Activated CD4-positive, CD25-positive, alpha-beta regulatory T cell (primary cell): ENCODE results near the gene ART1.

Source experiments
- DNase-seq, 4 experiments: peaks; one replicate each; lab custom pipeline; 2025; lab: John Stamatoyannopoulos, UW

The ART1 gene

DNA sequence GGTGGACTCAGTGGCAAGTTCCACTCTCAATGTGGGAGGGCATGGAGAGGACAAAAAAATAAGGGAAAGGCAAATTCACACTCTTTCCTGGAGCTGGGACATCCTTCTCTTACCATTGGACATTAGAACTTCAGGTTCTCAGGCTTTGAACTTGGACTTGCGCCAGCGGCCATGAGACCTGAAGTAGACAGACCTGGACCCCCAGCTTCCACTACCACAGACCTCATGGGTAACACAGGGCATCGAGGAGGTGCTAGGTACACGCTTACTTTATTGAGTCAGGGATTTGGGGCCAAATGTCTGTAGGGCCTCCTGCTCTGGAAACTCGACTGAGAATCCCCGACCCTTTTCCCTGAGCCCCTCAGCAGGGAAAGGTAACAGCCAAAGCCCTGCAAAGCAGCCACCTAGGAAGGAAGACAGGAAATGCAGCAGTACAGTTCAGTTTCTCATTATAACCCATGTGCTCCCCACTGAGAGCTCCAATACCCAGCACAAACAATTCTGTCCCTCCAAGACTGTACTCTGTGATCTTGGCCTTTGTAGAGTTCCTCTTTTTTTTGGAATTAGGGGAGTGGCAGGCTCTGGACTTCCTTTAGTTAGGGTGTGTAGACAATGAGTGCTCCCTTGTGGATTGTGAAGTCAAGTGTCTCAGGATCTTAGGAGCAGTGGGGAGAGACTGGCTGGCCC is 20.6 kb downstream of the ART1 start:
- DNase-seq = no peak

DNA sequence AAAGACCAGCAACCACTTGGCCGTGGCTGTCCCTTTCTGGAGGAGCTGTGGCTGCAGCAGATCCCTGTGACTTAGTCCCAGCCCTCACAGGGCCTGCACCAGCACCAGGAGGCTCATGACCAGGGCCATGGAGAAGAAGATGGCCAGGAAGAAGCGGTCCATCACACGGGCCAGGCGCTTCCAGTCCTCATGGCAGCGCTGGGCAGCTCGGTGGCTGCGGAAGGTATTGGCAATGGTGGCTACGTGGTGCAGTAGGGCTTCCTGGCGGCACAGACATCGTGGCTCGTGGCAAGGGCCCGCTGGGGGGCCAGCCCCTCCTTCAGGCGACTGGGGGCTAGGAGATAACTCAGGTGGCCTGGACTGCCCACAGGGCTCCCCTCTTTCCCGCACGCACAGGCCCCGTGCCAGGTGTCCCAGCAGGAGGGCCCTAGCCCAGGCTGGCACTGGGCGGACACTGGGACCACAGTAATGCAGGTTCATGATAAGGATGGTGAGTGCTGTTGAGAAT is 21.1 kb downstream of the ART1 start:
- no peak for DNase-seq

DNA sequence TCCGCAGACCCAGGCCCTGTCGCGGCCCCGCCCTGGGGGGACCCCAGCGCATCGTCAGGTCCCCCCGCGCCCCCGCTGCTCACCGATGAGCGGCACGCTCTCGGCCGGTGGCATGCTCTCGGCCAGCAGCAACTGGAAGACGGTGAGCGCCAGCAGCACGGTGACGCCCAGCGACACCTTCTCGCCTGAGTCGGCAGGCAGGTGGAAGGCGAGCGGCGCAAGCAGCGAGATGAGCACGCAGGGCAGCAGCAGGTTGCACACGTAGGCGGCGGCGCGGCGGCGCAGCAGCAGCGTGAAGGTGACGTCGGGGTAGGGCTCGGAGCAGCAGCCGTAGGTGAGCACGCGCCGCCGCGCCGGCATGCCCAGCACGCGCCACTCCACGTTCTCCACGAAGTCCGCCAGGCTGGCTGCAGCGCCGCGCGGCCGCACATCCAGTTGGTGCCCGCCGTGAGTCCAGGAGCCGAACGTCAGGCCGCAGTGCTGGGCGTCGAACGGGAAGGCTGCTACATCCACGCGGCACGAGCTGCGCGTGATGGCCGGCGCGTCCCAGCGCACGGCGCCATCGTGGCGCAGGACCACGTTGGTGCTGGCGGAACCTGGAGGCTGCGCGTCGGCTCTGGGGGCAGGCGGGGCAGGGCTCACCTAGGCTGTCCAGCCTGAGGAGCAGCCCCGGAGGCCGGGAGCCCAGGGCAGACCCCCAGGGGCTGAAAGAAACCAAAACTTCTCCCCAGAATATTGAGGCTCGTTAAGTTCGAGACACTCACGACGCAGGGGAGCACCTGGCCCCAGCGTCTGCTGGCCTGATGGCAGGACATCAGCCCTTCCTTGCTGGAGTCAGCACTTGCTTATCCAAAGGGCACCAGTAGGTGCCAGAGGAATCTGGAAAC is 22.5 kb downstream of the ART1 start:
- no peak for DNase-seq

DNA sequence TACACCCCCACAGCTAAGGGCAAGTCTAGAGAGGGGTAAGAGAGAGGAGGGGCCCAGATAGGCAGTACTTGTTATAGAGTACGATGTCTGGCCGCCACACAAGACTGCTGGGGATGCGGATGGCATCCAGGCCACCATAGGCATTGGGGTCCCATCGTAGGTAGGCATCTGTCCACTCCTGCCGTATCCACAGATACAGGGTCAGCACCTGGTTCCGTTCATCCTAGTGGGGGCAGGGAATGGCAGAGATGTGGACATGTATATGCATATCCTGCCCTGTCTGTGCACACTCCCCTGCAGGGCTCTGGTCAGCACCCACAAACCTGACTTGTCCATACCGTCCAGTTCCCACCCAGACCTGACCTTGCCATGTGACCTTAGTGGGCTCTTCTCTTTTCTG is 24.2 kb downstream of the ART1 start:
- no peak for DNase-seq

DNA sequence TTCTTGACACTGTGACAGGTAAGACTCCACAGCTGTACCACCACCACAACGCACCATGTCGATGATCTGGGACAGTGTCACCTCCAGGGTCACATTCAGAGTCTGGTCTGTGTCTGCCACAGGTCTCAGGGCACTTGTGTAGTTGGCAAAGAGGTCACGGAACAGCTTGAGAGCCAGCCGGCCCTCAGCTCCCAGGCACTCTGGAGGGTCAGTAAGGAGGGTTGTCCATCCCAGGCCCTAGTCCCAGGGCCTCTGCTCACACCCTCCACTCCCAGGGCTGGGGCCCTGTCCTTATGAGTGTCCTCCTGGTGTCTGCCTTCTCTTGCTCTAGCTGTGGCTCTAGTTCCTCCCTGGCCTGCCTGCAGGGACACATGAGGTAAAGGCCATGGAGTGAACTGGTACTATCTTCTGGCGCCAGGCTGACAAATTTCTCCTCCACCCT is 24.8 kb downstream of the ART1 start:
- DNase-seq = no peak

DNA sequence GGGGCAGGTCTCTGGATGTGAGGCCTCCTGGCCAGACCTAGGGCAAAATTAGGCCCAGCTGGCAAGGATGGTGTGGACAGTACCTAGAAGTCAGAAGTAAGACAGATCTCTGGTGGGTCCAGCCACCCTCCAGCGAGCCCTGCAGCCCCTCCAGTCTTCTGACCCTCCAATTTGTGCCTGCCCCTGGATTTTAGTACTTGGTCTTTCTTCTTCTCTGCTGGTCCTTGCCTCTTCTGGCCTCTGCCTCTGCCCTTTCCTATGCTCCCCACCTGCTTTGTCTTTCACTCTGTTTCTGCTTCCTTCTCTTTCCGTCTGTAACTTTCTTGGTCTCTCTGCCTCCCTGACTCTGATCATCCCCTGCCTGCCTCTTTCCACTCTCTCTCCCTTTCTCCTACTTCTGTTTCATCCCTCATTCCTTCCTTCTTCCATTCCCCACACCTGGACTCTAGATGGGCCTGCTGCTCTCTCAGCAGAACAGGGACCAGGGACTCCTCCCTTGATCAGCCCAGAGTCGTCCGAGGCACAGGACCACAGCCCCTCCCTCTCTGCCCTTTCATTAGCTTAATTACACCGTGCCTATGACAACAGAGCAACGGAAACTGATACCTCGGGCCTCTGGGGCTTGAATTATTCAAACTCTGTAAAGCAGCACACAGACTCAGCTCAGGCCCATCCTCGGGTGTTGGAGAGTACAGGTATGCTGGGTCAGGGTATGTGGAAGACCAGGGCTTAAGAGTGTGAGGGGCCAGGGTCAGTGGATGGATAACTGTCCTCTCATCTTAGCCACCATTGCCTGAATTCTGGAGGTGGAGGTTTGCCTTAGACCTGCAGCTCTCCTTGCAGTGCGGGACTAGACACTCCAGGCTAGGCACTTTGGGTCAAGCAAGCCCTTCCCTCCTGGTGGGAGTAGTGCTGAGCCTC is 26.7 kb downstream of the ART1 start, which contains the start of gene CHRNA10:
Gene CHRNA10, minus strand, starts transcription at position 51 of the 921 bp plus-strand sequence. CDS start 72 bp downstream, outside the sequence.
- no peak for DNase-seq

DNA sequence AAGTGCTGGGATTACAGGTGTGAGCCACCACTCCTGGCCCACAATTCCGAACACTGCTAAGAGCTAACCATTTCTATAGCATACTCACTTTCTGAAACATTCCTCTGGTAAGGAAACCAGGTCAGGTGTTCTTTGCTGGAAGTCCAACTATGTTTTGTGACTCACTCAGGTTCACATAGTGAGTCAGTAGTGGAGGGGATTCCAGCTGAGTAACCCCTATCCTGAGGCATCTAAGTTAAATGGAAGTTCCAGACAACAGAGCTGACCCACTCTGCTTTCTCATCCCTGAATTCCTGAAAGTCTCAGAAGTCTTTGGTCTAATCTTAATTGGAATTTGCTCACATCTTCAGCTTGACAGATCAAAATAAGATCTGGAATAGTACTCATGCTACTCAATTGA is 29.3 kb downstream of the ART1 start:
- DNase-seq = no peak

DNA sequence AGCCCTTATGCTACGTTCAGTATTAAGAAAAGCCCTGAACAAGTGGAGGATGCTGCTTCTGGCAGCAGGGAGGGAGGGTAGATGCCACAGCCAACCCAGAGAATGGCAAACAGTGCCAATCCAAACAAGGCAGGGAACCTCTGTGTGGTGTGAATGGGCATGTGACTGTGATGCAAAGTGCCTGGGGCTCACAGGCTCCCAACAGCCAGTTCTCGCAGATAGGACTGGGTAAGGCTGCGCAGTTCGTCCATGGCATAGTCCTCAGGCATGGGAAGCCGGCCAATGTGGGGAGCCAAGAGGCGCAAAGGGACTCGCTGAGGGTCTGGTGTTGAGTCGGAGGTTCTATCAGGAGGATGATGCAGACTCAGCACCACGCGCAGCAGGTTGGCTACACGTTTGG is 31.0 kb downstream of the ART1 start:
- DNase-seq = no peak

DNA sequence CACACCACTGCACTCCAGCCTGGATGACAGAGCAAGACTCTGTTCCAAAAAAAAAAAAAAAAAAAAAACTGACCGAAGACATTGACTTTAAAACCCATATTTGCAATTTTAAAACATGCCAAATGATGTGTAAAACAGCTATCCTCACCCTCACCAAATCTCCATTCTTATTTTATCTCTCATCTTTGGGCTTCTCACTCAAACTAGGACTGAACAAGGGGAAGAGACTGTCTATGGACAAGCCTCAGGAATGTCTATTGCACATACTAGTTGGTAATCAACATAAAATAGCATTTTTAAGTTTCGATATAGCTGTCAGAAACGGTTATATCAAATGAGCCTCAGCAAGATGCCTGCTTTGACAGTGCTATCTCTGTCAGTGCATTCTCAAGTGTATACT is 34.1 kb downstream of the ART1 start:
- no peak for DNase-seq

DNA sequence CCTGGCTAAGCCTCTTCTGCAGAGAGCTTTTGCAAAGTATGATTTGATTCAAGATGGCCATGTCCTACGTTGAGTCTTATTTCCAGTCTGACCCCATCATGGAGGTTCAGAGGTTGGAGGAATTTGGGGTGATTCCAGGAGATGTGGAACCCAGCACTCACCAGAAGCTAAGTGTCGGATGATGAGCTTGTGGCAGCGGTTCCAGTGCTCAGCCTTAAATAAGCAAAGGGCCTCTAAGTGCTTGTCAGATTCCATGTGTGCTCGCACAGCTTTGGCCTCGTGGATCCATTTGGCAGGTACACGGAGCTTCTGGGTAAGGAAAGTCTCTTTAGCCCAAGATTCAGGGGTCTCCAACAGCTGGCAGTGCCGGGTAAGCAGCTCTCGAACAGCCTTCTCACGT is 38.1 kb downstream of the ART1 start:
- no peak for DNase-seq

DNA sequence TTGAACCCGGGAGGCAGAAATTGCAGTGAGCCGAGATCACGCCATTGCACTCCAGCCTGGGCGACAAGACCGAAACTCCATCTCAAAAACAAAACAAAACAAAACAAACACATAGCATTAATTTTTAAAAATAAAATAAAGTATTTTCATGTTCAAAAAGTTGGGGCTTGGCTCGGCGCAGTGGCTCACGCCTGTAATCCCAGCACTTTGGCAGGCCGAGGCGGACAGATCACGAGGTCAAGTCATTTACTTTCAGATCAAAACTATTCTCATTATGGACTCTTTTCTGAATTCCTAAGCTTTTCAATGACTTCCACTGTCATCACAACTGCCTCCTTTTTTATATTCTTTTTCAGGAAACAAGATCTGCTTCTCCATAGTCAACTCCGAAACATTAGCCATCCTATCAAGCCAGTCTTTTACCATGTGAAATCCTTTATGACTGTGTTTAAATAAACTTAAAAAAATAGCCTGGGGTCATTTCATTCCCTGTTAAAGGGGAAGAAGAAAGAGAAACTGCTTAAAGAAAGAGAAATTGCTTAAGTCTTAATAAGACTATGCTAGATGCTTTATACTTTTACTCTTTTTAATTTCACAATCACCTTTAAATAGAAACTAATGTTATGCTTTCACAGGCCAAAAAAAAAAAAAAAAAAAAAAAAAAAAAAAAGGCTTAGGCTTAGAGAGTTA is 39.3 kb downstream of the ART1 start:
- no peak for DNase-seq

DNA sequence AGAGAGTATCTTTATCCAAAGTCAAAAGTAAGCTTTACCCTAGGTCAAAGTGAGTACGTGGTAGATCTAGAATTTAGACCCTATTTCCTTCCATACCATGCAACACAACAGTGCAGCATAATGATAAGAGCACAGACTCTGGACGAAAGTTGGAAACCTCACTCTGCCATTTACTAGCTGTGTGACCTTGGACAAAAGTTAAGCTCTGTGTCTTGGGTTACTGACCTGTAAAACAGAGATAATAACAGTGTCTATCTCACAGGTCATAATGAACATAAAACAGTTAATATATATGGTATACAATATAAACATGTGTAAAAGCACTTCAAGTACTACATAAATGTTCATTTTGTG is 39.9 kb downstream of the ART1 start:
- DNase-seq = no peak

DNA sequence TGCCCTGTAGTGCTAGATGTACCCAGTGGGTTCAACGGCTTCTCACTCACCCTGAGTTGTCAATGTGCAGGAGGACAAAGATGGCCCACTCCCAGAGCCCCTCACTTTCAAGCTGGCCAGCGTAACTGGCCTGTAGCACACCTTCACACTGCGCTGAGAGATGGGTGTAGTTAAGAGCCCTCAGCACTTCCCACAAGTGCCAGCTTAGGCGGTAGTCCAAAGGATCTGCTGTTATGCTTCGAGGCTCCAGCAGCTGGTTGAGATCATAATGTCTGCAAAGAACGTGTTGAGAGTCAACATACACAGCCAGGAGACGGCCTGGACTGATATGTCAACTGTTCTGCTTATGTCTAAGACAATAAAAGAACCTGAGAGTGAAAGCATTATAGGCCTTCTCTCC is 41.0 kb downstream of the ART1 start:
- DNase-seq = no peak

DNA sequence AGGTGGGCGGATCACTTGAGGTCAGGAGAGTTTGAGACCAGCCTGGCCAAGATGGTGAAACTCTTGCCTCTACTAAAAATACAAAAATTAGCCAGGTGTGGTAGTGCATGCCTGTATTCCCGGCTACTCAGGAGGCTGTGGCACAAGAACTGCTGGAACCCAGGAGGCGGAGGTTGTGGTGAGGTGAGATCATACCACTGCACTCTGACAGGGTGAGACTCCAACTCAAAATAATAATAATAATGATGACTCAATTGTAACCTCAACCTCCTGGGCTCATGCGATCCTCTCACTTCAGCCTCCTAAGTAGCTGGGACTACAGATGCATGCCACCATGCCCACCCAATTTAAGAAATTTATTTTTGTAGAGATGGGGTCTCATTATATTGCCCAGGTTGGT is 41.8 kb downstream of the ART1 start:
- DNase-seq = no peak

DNA sequence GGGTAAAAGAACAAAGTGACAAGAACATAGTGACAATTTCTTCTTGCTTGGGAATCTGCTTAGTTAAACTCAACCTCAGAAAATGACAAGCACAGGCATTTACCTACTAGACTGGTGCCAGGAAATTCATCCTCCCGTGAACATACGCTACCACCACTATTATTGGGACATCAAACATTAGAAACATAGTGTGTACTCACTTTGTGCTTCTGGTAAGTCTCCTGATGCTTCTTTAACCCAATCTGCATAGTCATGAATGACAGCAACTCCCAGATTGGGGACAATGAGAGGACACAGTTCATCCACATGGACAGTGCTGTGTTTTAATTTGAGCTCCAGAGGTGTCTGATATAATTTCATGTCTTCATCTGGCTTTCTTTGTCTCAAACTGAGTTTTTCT is 55.5 kb downstream of the ART1 start:
- DNase-seq = no peak

DNA sequence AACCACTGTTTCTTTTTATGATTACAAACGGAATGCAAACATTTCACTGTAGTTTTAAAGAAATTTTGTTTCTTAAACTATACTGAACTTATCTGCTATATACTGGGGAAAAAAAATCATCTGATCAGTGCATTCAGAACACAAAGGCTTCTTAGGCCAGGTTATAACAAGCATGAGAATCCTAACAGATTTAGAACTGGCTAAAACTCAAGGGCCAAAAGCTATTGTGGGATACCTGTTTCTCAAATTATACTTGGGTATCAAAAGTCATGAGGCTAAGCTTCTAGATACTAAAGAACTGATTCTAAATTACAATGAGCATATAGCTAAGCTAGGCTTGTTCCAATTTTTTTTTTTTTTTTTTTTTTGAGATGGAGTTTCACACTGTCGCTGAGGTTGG is 56.0 kb downstream of the ART1 start:
- DNase-seq = no peak

DNA sequence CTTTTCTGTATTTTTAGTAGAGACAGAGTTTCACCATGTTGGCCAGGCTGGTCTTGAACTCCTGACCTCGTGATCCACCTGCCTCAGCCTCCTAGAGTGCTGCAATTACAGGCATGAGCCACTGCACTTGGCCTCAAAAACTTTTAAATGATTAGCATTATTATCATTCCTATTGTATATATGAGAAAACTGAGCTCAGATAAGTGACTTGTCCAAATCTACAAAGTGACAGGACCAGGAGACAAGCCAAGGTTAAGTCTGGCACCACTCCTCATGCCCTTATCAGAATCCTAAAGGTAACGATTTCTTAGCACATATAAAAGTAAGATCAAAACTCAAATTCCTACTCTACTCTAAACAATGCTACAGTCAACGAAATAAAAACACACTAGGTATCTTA is 58.5 kb downstream of the ART1 start:
- no peak for DNase-seq

DNA sequence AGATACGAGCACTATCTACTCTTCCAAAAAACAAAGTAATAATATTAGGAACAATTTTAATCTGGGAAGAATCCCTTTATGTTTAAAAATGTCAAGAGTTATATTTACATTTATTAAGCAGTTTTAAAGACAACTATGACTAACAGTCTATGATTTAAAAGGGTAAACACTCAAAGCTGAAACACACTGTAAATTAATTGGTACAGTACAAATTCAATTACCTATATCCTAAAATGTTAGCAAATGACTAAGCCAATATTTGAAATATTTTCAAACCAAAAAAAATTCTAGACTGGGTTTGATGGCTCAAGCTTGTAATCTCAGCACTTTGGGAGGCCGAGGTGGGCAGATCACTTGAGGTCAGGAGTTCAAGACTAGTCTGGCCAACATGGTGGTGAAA is 62.2 kb downstream of the ART1 start:
- DNase-seq = no peak

DNA sequence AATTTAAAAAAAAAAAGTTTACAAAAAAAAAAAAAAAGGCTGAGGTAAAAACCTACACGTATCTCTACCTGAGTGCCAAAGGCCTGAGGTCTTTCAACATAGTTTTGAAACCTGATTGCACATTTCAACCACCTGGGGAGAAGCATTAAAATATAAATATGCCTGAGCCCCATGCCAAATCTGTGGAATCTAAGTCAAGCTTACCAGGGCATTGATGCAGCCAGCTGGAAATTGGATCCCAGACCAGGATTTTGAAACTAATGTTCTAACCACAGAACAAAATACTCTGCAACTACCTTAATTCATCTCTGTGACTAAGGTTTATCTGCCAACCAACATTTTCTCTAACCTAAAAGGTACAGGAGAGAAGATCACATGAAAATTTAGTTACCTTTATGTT is 65.0 kb downstream of the ART1 start:
- no peak for DNase-seq

DNA sequence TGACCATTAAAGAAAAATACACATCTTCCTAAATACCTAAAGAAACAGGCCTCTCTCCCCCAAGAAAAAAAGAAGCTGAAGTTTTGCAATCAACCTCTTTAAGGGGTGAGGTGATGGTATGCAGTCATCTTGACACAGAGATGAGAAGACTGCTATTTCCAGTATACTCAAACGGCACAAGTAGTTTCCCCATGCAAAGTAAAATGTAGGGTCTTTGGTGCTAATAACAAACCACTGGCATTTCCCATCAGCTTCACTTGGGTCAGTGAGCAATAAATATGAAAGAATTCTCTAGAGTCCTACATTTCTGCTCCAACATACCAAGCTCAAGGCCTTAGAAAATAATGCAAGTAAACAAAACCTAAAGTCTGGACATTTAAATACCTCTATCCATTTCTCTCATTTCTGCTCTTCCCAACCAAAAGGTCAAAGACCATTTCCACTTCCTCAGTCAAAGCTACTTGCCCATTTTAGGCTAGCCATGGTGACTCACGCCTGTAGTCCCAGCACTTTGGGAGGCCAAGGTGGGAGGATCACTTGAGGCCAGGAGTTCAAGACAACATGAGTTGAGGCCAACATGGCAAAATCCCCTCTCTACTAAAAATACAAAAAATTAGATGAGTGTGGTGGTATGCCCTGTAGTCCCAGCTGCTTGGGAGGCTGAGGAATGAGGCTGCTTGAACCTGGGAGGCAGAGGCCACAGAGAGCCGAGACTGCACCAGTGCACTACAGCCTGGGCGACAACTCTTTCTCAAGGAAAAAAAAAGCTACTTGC is 65.7 kb downstream of the ART1 start:
- DNase-seq = no peak

DNA sequence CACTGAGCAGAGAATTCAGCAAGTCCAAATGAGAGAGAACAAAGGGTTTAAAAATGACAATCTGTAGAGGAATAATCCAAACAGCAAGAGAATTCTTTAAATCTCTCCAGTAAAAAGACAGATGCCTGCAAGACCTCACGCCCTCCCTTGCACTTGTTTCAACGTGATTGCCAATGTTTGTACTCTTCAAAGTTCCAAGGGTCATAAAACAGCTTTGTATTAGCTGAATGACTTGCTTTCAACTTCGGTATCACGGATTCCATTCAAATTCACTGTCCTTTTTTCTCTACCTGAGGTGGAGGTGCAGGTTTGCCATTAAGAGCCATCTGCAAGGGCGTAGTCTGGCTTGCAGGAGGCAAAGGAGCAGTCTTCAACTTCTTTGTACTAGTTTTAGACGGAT is 67.3 kb downstream of the ART1 start:
- no peak for DNase-seq
